Breast epithelium (tissue), 4 donors: ENCODE measurements around the gene ATP8B4. TPM values are rescaled to one million over a fixed set of nuclear protein-coding genes. Genes with fewer than 3 reads are reported as not detected.
"Not testable (repeated sequence)": the region's sequence is repeated elsewhere in the genome, so short reads cannot be mapped to it uniquely, and the experiment has no call there.

ENCODE experiments used
- DNase-seq, 2 donors: peaks; one replicate each; pipeline ENCODE4 v3.0.0-alpha.2; 2019; ENCODE audit warnings: low spot score in 2 of 2
- H3K27ac ChIP-seq, 2 donors: fragments of 200-600 bp; sonication (generic) in 1 of 2; one replicate each; pipeline ENCODE4 v1.5.1; 2016 to 2019; ENCODE audit warnings: mild to moderate bottlenecking in 1 of 2
- H3K27me3 ChIP-seq, 2 donors: fragments of 200-600 bp; sonication (generic) in 1 of 2; one replicate each; pipeline versions ENCODE4 v1.5.1 to v1.6.0; 2017 to 2019; ENCODE audit warnings: control low read depth in 1 of 2, mild to moderate bottlenecking in 1 of 2
- H3K36me3 ChIP-seq: fragments of 200-600 bp; one replicate; pipeline ENCODE4 v1.5.1; 2019
- H3K4me1 ChIP-seq, 2 donors: fragments of 200-600 bp; sonication (generic); one replicate each; pipeline ENCODE4 v1.5.1; 2016 to 2019; ENCODE audit warnings: control low read depth in 1 of 2
- H3K4me3 ChIP-seq, 3 donors: fragments of 200-600 bp; sonication (generic); 1 replicate in 2 of 3; 2 replicates in 1 of 3; pipeline ENCODE4 v1.5.1; 2016 to 2019; ENCODE audit warnings: mild to moderate bottlenecking in 3 of 3, moderate library complexity in 2 of 3
- H3K9me3 ChIP-seq, 2 donors: fragments of 200-600 bp; sonication (generic) in 1 of 2; one replicate each; pipeline ENCODE4 v1.5.1; 2016 to 2019; ENCODE audit warnings: control low read depth in 1 of 2
- CTCF ChIP-seq, 3 donors: fragments of 450-650 bp; IDR thresholded peaks; one replicate each; pipeline ENCODE4 v1.5.1; 2016 to 2017; ENCODE audit warnings: antibody characterized with exemption in 3 of 3, mild to moderate bottlenecking in 3 of 3, moderate library complexity in 3 of 3
- POLR2A ChIP-seq: fragments of 450-650 bp; IDR thresholded peaks from one replicate; pipeline ENCODE4 v1.6.1; 2016; ENCODE audit warnings: antibody characterized with exemption, mild to moderate bottlenecking, moderate library complexity
- POLR2AphosphoS5 ChIP-seq, 3 donors: sonication (generic); formaldehyde crosslinking; IDR thresholded peaks; one replicate each; pipeline ENCODE4 v1.6.1; 2017; ENCODE audit warnings: antibody characterized with exemption in 3 of 3
- intact Hi-C: fragments of 100-400 bp; cut with DNase I; formaldehyde crosslinking; loops from one replicate; pipeline ENCODE4 v1.15.1; 2023; ENCODE audit warnings: low total_unique reads
- total RNA-seq, 3 donors: library from RNA; depleted of rRNA; stranded (reverse); fragments of >200 nt; gene quantifications; one replicate each; pipeline ENCODE4 v1.1.0, GENCODE V29; 2016

Gene ATP8B4
- total RNA-seq, 3 donors from 2014 or later: 7.9 to 28.3 (median 9.5) TPM

GRCh38 chr15:50163719-50164410, 44.8 kb upstream of the ATP8B4 start:
- no peaks in the 10 kb centered on the region for H3K9me3 ChIP-seq
- H3K4me3 ChIP-seq: no peak overlapping the region
- DNase-seq: no peak
- intact Hi-C loops: loop anchor here (10.0 kb wide), 1 partner anchor 1211 kb away; no protein-coding TSS in a partner anchor
- TF ChIP-seq CTCF (IDR thresholded peaks at IDR 0.05) (no peak), POLR2A (no peak), POLR2AphosphoS5 (IDR thresholded peaks at IDR 0.05) (no peak)
- H3K27ac ChIP-seq: peak overlapping the region in 1 of 2 donors; percentile 5
- no peaks in the 10 kb centered on the region for H3K36me3 ChIP-seq
- H3K27me3 ChIP-seq: no peaks in the 10 kb centered on the region
- no peaks in the 10 kb centered on the region for H3K4me1 ChIP-seq

- TF ChIP-seq CTCF (IDR thresholded peaks at IDR 0.05): no peak
- no peak for TF ChIP-seq POLR2AphosphoS5 (IDR thresholded peaks at IDR 0.05)
- TF ChIP-seq POLR2A: no peak
- DNase-seq: no peak
Measured at GRCh38 chr15:50162969-50163718, 44.1 kb upstream of the ATP8B4 start.

GRCh38 chr15:50158236-50158635, 39.2 kb upstream of the ATP8B4 start:
- H3K27ac ChIP-seq, DNase-seq, intact Hi-C loops: not testable (repeated sequence)

More at GRCh38 chr15:50162969-50163718, 44.1 kb upstream of the ATP8B4 start:
- Histone ChIP-seq H3K27ac (no peak overlapping the region), H3K4me3 (no peak overlapping the region), H3K9me3 (no peaks in the 10 kb centered on the region), H3K4me1 (no peaks in the 10 kb centered on the region), H3K36me3 (no peaks in the 10 kb centered on the region), H3K27me3 (no peaks in the 10 kb centered on the region)
- intact Hi-C loops: loop anchor here (10.0 kb wide), 1 partner anchor 1212 kb away; no protein-coding TSS in a partner anchor

GRCh38 chr15:50151476-50151875, 32.4 kb upstream of the ATP8B4 start:
- H3K36me3 ChIP-seq: no peaks in the 10 kb centered on the region
- no peak overlapping the region for H3K4me3 ChIP-seq
- H3K9me3 ChIP-seq: peaks cover 0 to 11% of the 10 kb centered on the region in 2 donors
- TF ChIP-seq CTCF (IDR thresholded peaks at IDR 0.05): no peak
- no peak for TF ChIP-seq POLR2AphosphoS5 (IDR thresholded peaks at IDR 0.05)
- TF ChIP-seq POLR2A: no peak
- H3K27me3 ChIP-seq: no peaks in the 10 kb centered on the region
- no peak overlapping the region for H3K27ac ChIP-seq
- no peak for DNase-seq
- intact Hi-C loops: no loop called here
- no peaks in the 10 kb centered on the region for H3K4me1 ChIP-seq

More at GRCh38 chr15:50158236-50158635, 39.2 kb upstream of the ATP8B4 start:
- not testable (repeated sequence) for H3K4me1 ChIP-seq, H3K4me3 ChIP-seq, H3K27me3 ChIP-seq, H3K36me3 ChIP-seq
- peaks cover 0 to 20% of the 10 kb centered on the region in 2 donors for H3K9me3 ChIP-seq

- no peaks in the 10 kb centered on the region for H3K36me3 ChIP-seq
- no peak overlapping the region for H3K27ac ChIP-seq
- TF ChIP-seq POLR2AphosphoS5 (IDR thresholded peaks at IDR 0.05) (no peak), POLR2A (no peak), CTCF (IDR thresholded peaks at IDR 0.05) (no peak)
- DNase-seq: no peak
- no peaks in the 10 kb centered on the region for H3K27me3 ChIP-seq
- H3K9me3 ChIP-seq: peaks cover 0 to 7% of the 10 kb centered on the region in 2 donors
- H3K4me1 ChIP-seq: no peaks in the 10 kb centered on the region
- no peak overlapping the region for H3K4me3 ChIP-seq
- intact Hi-C loops: no loop called here
Measured at GRCh38 chr15:50150851-50151250, 31.8 kb upstream of the ATP8B4 start.
